H9 (cell line): ENCODE results near the gene TMEM217. TPM values are rescaled to one million over a fixed set of nuclear protein-coding genes. Genes with fewer than 3 reads are reported as not detected.

Experiments
- DNase-seq: peaks from one replicate; pipeline ENCODE4 v3.0.0-alpha.2; 2017
- H2AFZ ChIP-seq: one replicate; pipeline ENCODE4 v1.6.1; 2013; ENCODE audit warnings: mild to moderate bottlenecking, low read length, control low read depth, moderate library complexity
- H2AK5ac ChIP-seq: 2 replicates; pipeline ENCODE4 v1.6.1; 2013; ENCODE audit warnings: low read length, control low read depth, mixed read lengths; ENCODE audit not compliant: insufficient read length
- H2BK120ac ChIP-seq: one replicate; pipeline ENCODE4 v1.6.1; 2013; ENCODE audit warnings: low read depth, mild to moderate bottlenecking, low read length, control low read depth, inconsistent platforms; ENCODE audit not compliant: poor library complexity, severe bottlenecking
- H2BK12ac ChIP-seq: 2 replicates; pipeline ENCODE4 v1.6.1; 2013; ENCODE audit warnings: low read length, control low read depth, mixed read lengths, low read depth; ENCODE audit not compliant: insufficient read length
- H2BK15ac ChIP-seq: 2 replicates; pipeline ENCODE4 v1.6.1; 2013; ENCODE audit warnings: low read depth, low read length, control low read depth
- H2BK20ac ChIP-seq: one replicate; pipeline ENCODE4 v1.6.1; 2013; ENCODE audit warnings: low read depth, mild to moderate bottlenecking, low read length, control low read depth, inconsistent platforms; ENCODE audit not compliant: poor library complexity, severe bottlenecking
- H2BK5ac ChIP-seq: 2 replicates; pipeline ENCODE4 v1.6.1; 2013; ENCODE audit warnings: low read length, control low read depth, mixed read lengths; ENCODE audit not compliant: insufficient read length
- H3K14ac ChIP-seq: 2 replicates; pipeline ENCODE4 v1.6.1; 2013; ENCODE audit warnings: low read length, control low read depth; ENCODE audit not compliant: insufficient read depth
- H3K18ac ChIP-seq: 2 replicates; pipeline ENCODE4 v1.6.1; 2013; ENCODE audit warnings: low read depth, mild to moderate bottlenecking, mixed read lengths, low read length, control low read depth; ENCODE audit not compliant: insufficient read length
- H3K23ac ChIP-seq: 2 replicates; pipeline ENCODE4 v1.6.1; 2013; ENCODE audit warnings: low read length, control low read depth, mixed read lengths, low read depth; ENCODE audit not compliant: insufficient read length
- H3K23me2 ChIP-seq: 2 replicates; pipeline ENCODE4 v1.6.1; 2013; ENCODE audit warnings: low read depth, mild to moderate bottlenecking, mixed read lengths, low read length, control low read depth; ENCODE audit not compliant: insufficient read length, poor library complexity, severe bottlenecking
- H3K27ac ChIP-seq: 2 replicates; pipeline ENCODE4 v1.5.1; 2013; ENCODE audit warnings: low read length, control low read depth, mixed read lengths, low read depth; ENCODE audit not compliant: insufficient read length
- H3K27me3 ChIP-seq: 2 replicates; pipeline ENCODE4 v1.6.1; 2013; ENCODE audit warnings: low read length, control low read depth, inconsistent platforms; ENCODE audit not compliant: insufficient read depth
- H3K4ac ChIP-seq: 2 replicates; pipeline ENCODE4 v1.6.1; 2013; ENCODE audit warnings: low read depth, mild to moderate bottlenecking, control low read depth, inconsistent platforms, low read length, moderate library complexity
- H3K4me1 ChIP-seq: 2 replicates; pipeline ENCODE4 v1.6.1; 2013; ENCODE audit warnings: low read length, control low read depth, inconsistent platforms; ENCODE audit not compliant: insufficient read depth
- H3K4me2 ChIP-seq: 2 replicates; pipeline ENCODE4 v1.6.1; 2013; ENCODE audit warnings: low read length, control low read depth, mixed read lengths; ENCODE audit not compliant: insufficient read length, insufficient read depth
- H3K56ac ChIP-seq: 2 replicates; pipeline ENCODE4 v1.6.1; 2013; ENCODE audit warnings: low read depth, mild to moderate bottlenecking, mixed read lengths, low read length, control low read depth; ENCODE audit not compliant: insufficient read length
- H3K79me1 ChIP-seq: 2 replicates; pipeline ENCODE4 v1.6.1; 2013; ENCODE audit warnings: low read depth, mild to moderate bottlenecking, moderate library complexity, low read length, control low read depth, inconsistent platforms; ENCODE audit not compliant: insufficient read depth, poor library complexity, severe bottlenecking
- H3K79me2 ChIP-seq: 2 replicates; pipeline ENCODE4 v1.6.1; 2013; ENCODE audit warnings: low read length, control low read depth, inconsistent platforms; ENCODE audit not compliant: insufficient read depth
- H3K9ac ChIP-seq: 2 replicates; pipeline ENCODE4 v1.6.1; 2013; ENCODE audit warnings: low read length, control low read depth, mixed read lengths; ENCODE audit not compliant: insufficient read length; ENCODE audit errors: extremely low read depth
- H3K9me3 ChIP-seq: one replicate; pipeline ENCODE4 v1.6.1; 2013; ENCODE audit warnings: low read depth, low read length, inconsistent platforms; ENCODE audit not compliant: control insufficient read depth
- H3T11ph ChIP-seq: one replicate; pipeline ENCODE4 v1.6.1; 2013; ENCODE audit warnings: mild to moderate bottlenecking, low read length, control low read depth, inconsistent platforms
- H4K20me1 ChIP-seq: one replicate; pipeline ENCODE4 v1.6.1; 2013; ENCODE audit not compliant: control insufficient read depth, insufficient read length, insufficient read depth
- H4K5ac ChIP-seq: 2 replicates; pipeline ENCODE4 v1.6.1; 2013; ENCODE audit warnings: low read depth, mild to moderate bottlenecking, mixed read lengths, low read length, control low read depth; ENCODE audit not compliant: insufficient read length
- H4K8ac ChIP-seq: replicated peaks from 2 replicates; pipeline ENCODE4 v1.6.1; 2013; ENCODE audit warnings: low read length, control low read depth, mixed read lengths, low read depth; ENCODE audit not compliant: insufficient read length
- H4K91ac ChIP-seq: 2 replicates; pipeline ENCODE4 v1.6.1; 2013; ENCODE audit warnings: low read depth, mild to moderate bottlenecking, moderate library complexity, mixed read lengths, low read length, control low read depth; ENCODE audit not compliant: insufficient read length
- H3K27ac Mint-ChIP-seq, 3 experiments: 2 replicates in 2 of 3; 3 replicates in 1 of 3; pipeline ENCODE4 v1.8.0; 2020 to 2021; ENCODE audit warnings: mixed read lengths in 3 of 3, mild to moderate bottlenecking in 1 of 3, moderate library complexity in 1 of 3
- H3K27me3 Mint-ChIP-seq: 2 replicates; pipeline ENCODE4 v1.8.0; 2021; ENCODE audit warnings: low read depth, mild to moderate bottlenecking, moderate library complexity, mixed read lengths
- H3K36me3 Mint-ChIP-seq, 3 experiments: 2 replicates in 2 of 3; 3 replicates in 1 of 3; pipeline ENCODE4 v1.8.0; 2020 to 2021; ENCODE audit warnings: low read depth in 3 of 3, mixed read lengths in 3 of 3; ENCODE audit not compliant: insufficient read depth in 1 of 3
- H3K4me1 Mint-ChIP-seq, 2 experiments: 2 replicates each; pipeline ENCODE4 v1.8.0; 2020; ENCODE audit warnings: mixed read lengths in 2 of 2
- H3K4me3 Mint-ChIP-seq, 2 experiments: 2 replicates in 1 of 2; 3 replicates in 1 of 2; pipeline ENCODE4 v1.8.0; 2020 to 2021; ENCODE audit warnings: mild to moderate bottlenecking in 2 of 2, mixed read lengths in 2 of 2, moderate library complexity in 1 of 2
- H3K9me3 Mint-ChIP-seq, 2 experiments: 2 replicates in 1 of 2; 3 replicates in 1 of 2; pipeline ENCODE4 v1.8.0; 2020; ENCODE audit warnings: mild to moderate bottlenecking in 2 of 2, mixed read lengths in 2 of 2, moderate library complexity in 1 of 2
- WGBS: extraction: QIAGEN DNeasy Blood & Tissue Kit; methylation state at CpG from one replicate; pipeline ENCODE4 v1.1.7; 2013; ENCODE audit warnings: missing lambda C conversion rate, low lambda C conversion rate, mixed read lengths; ENCODE audit not compliant: insufficient read length; ENCODE audit errors: extremely low coverage; 5-methylcytosine and 5-hydroxymethylcytosine counted together
- total RNA-seq: library from RNA; stranded (reverse); gene quantifications from 2 replicates; pipeline ENCODE4 v1.2.1, GENCODE V29; 2021
- TF ChIP-seq, protein P1 (sequence below): fragments of 200-600 bp; sonication (generic); conservative IDR thresholded peaks from 3 replicates; pipeline ENCODE4 v1.8.0; 2021; ENCODE audit warnings: antibody characterized with exemption, mild to moderate bottlenecking

The TMEM217 gene
- total RNA-seq, 1 experiment from 2014 or later, result 1.1 TPM

DNA sequence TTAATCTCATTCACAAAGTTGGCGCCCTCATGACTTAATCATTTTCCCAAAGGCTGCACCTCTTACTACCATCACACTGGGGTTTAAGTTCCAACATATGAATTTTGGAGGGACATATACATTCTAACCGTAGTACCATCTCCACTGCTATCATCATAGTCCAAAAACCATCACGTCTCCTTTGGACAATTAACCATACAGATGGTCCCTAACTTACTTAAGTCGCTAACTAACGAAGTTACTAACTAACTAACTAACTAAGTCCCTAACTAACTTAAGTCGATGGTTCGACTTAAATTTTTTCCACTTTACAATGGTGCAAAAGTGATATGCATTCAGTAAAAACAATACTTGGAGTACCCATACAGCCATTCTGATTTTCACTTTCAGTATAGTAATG, 24.4 kb downstream of the TMEM217 start:
- TF ChIP-seq, protein P1, sequence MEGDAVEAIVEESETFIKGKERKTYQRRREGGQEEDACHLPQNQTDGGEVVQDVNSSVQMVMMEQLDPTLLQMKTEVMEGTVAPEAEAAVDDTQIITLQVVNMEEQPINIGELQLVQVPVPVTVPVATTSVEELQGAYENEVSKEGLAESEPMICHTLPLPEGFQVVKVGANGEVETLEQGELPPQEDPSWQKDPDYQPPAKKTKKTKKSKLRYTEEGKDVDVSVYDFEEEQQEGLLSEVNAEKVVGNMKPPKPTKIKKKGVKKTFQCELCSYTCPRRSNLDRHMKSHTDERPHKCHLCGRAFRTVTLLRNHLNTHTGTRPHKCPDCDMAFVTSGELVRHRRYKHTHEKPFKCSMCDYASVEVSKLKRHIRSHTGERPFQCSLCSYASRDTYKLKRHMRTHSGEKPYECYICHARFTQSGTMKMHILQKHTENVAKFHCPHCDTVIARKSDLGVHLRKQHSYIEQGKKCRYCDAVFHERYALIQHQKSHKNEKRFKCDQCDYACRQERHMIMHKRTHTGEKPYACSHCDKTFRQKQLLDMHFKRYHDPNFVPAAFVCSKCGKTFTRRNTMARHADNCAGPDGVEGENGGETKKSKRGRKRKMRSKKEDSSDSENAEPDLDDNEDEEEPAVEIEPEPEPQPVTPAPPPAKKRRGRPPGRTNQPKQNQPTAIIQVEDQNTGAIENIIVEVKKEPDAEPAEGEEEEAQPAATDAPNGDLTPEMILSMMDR, result no peak
- Histone ChIP-seq H3K56ac (no peak overlapping the region), H4K8ac (no peak overlapping the region), H3K79me1 (no peaks in the 10 kb centered on the region), H2BK120ac (no peak overlapping the region), H2BK5ac (no peak overlapping the region), H3K27me3 (no peaks in the 10 kb centered on the region), H3K4ac (no peak overlapping the region), H3K23me2 (no peaks in the 10 kb centered on the region), H3K4me1 (no peaks in the 10 kb centered on the region), H4K5ac (no peak overlapping the region), H3K79me2 (no peaks in the 10 kb centered on the region), H2AFZ (no peak overlapping the region), H3K23ac (no peak overlapping the region), H2AK5ac (no peak overlapping the region), H3K14ac (no peak overlapping the region), H3K4me2 (no peak overlapping the region), H3K27ac (no peak overlapping the region), H3T11ph (no peak overlapping the region), H3K9me3 (no peaks in the 10 kb centered on the region), H2BK15ac (no peak overlapping the region), H3K9ac (no peak overlapping the region), H3K18ac (no peak overlapping the region), H2BK12ac (no peak overlapping the region), H4K91ac (no peak overlapping the region), H2BK20ac (no peak overlapping the region), H4K20me1 (no peaks in the 10 kb centered on the region)
- Mint-ChIP-seq H3K9me3 (no peaks in the 10 kb centered on the region), H3K27ac (no peak overlapping the region), H3K4me1 (peaks cover 0 to 9% of the 10 kb centered on the region in 2 experiments; a peak in 1 of 4 replicates), H3K4me3 (no peak overlapping the region), H3K27me3 (peaks cover 2% of the 10 kb centered on the region; the same call in 1 of the 2 replicates), H3K36me3 (no peaks in the 10 kb centered on the region)
- no peak for DNase-seq
- WGBS, result no CpG with 5 or more reads among the region's 7 CpGs
